DOHH2 (cell line): ENCODE data around the gene CRYZL1.

Source experiments
- H3F3A ChIP-seq: fragments of 200-600 bp; sonication (generic), shearing (Covaris generic); 2 replicates; pipeline ENCODE4 v1.6.0; 2016; ENCODE audit warnings: antibody characterized with exemption, mild to moderate bottlenecking; ENCODE audit not compliant: control insufficient read depth, insufficient read depth
- H3K27ac ChIP-seq: fragments of 200-600 bp; sonication (generic); 2 replicates; pipeline ENCODE4 v1.5.1; 2014; ENCODE audit warnings: low read depth, mild to moderate bottlenecking, low read length, moderate library complexity
- H3K27me3 ChIP-seq: fragments of 200-600 bp; sonication (generic); 2 replicates; pipeline ENCODE4 v1.6.1; 2014; ENCODE audit warnings: mild to moderate bottlenecking, low read length, mixed read lengths; ENCODE audit not compliant: control insufficient read depth
- H3K36me3 ChIP-seq: fragments of 200-600 bp; sonication (generic); 2 replicates; pipeline ENCODE4 v1.6.1; 2014; ENCODE audit warnings: mild to moderate bottlenecking, low read length, moderate library complexity, mixed read lengths; ENCODE audit not compliant: control insufficient read depth
- H3K4me1 ChIP-seq: fragments of 200-600 bp; sonication (generic); 2 replicates; pipeline ENCODE4 v1.6.1; 2014; ENCODE audit warnings: mild to moderate bottlenecking, low read length, mixed read lengths; ENCODE audit not compliant: control insufficient read depth
- H3K4me2 ChIP-seq: fragments of 200-600 bp; sonication (generic); 2 replicates; pipeline ENCODE4 v1.6.0; 2014; ENCODE audit warnings: mild to moderate bottlenecking, low read length, moderate library complexity
- H3K4me3 ChIP-seq: fragments of 200-600 bp; sonication (generic); 2 replicates; pipeline ENCODE4 v1.5.1; 2014; ENCODE audit warnings: mild to moderate bottlenecking, low read length, mixed read lengths
- H3K79me2 ChIP-seq: fragments of 200-600 bp; sonication (generic); 2 replicates; pipeline ENCODE4 v1.6.1; 2014; ENCODE audit warnings: mild to moderate bottlenecking, low read length, mixed read lengths; ENCODE audit not compliant: control insufficient read depth
- H3K9me2 ChIP-seq: fragments of 200-600 bp; sonication (generic); replicated peaks from 2 replicates; pipeline ENCODE4 v1.6.1; 2014; ENCODE audit warnings: mild to moderate bottlenecking, low read length, mixed read lengths; ENCODE audit not compliant: control insufficient read depth
- H3K9me3 ChIP-seq: fragments of 200-600 bp; sonication (generic); 2 replicates; pipeline ENCODE4 v1.6.1; 2014; ENCODE audit warnings: antibody characterized with exemption, low read length, mixed read lengths; ENCODE audit not compliant: control insufficient read depth, insufficient read depth
- H4K20me1 ChIP-seq: fragments of 200-600 bp; sonication (generic); 2 replicates; pipeline ENCODE4 v1.6.0; 2014; ENCODE audit warnings: low read depth, mild to moderate bottlenecking, antibody characterized with exemption, low read length, moderate library complexity; ENCODE audit not compliant: control insufficient read depth, insufficient read depth
- CTCF ChIP-seq: fragments of 200-600 bp; sonication (generic); IDR thresholded peaks from one replicate; pipeline ENCODE4 v1.5.1; 2014; ENCODE audit warnings: antibody characterized with exemption, mild to moderate bottlenecking, low read depth, low read length; ENCODE audit not compliant: poor library complexity, severe bottlenecking
- EZH2phosphoT487 ChIP-seq: fragments of 200-600 bp; sonication (generic); IDR thresholded peaks from 2 replicates; pipeline ENCODE4 v1.6.1; 2017; ENCODE audit warnings: borderline replicate concordance, mild to moderate bottlenecking, antibody characterized with exemption, low read length, moderate library complexity, mixed read lengths

CRYZL1 gene

GRCh38 chr21:33650230-33650629, 8.7 kb upstream of the CRYZL1 start:
- H3K27me3 ChIP-seq, result no peaks in the 10 kb centered on the region
- no peak overlapping the region for H3K4me2 ChIP-seq
- H3K9me2 ChIP-seq, result no peaks in the 10 kb centered on the region
- peaks cover 6% of the 10 kb centered on the region; the same call in 1 of the 2 replicates for H4K20me1 ChIP-seq
- no peak for TF ChIP-seq CTCF
- TF ChIP-seq EZH2phosphoT487, result no peak
- no peak overlapping the region for H3K27ac ChIP-seq
- no peaks in the 10 kb centered on the region for H3K4me1 ChIP-seq
- no peaks in the 10 kb centered on the region for H3K9me3 ChIP-seq
- H3K36me3 ChIP-seq, result no peaks in the 10 kb centered on the region
- H3K4me3 ChIP-seq, result no peak overlapping the region
- no peaks in the 10 kb centered on the region for H3F3A ChIP-seq
- peaks cover 42% of the 10 kb centered on the region for H3K79me2 ChIP-seq

GRCh38 chr21:33648555-33648954, 7.0 kb upstream of the CRYZL1 start:
- peaks cover 6% of the 10 kb centered on the region; the same call in 1 of the 2 replicates for H4K20me1 ChIP-seq
- peaks cover 58% of the 10 kb centered on the region for H3K79me2 ChIP-seq
- TF ChIP-seq CTCF (no peak), EZH2phosphoT487 (no peak)

GRCh38 chr21:33647587-33647986, 6.0 kb upstream of the CRYZL1 start:
- TF ChIP-seq EZH2phosphoT487 (no peak), CTCF (no peak)
- H3K9me2 ChIP-seq, result no peaks in the 10 kb centered on the region
- H3K27ac ChIP-seq, result no peak overlapping the region
- H3K27me3 ChIP-seq, result peaks cover 5% of the 10 kb centered on the region
- H3K4me1 ChIP-seq, result peaks cover 8% of the 10 kb centered on the region
- H3K36me3 ChIP-seq, result no peaks in the 10 kb centered on the region
- no peaks in the 10 kb centered on the region for H3F3A ChIP-seq
- peaks cover 63% of the 10 kb centered on the region for H3K79me2 ChIP-seq
- H4K20me1 ChIP-seq, result peaks cover 6% of the 10 kb centered on the region; the same call in 1 of the 2 replicates
- no peak overlapping the region for H3K4me2 ChIP-seq
- no peaks in the 10 kb centered on the region for H3K9me3 ChIP-seq
- H3K4me3 ChIP-seq, result no peak overlapping the region

More at GRCh38 chr21:33648555-33648954, 7.0 kb upstream of the CRYZL1 start:
- no peak overlapping the region for H3K4me3 ChIP-seq
- H3K9me2 ChIP-seq, result no peaks in the 10 kb centered on the region
- no peak overlapping the region for H3K27ac ChIP-seq
- H3K4me2 ChIP-seq, result no peak overlapping the region
- peaks cover under 1% of the 10 kb centered on the region for H3K27me3 ChIP-seq
- peaks cover 4% of the 10 kb centered on the region for H3K4me1 ChIP-seq
- no peaks in the 10 kb centered on the region for H3K9me3 ChIP-seq
- H3K36me3 ChIP-seq, result no peaks in the 10 kb centered on the region
- H3F3A ChIP-seq, result no peaks in the 10 kb centered on the region
